A172 (cell line): Measurements from ENCODE around the gene RBP5. TPM values are rescaled to one million over a fixed set of nuclear protein-coding genes. Genes with fewer than 3 reads are reported as not detected.

Experiments
- DNase-seq: peaks from one replicate; pipeline ENCODE4 v3.0.0-alpha.2; 2015; ENCODE audit warnings: low spot score
- total RNA-seq: library from RNA; depleted of rRNA; stranded (reverse); fragments of >200 nt; shearing (Covaris generic); gene quantifications from 2 replicates; pipeline ENCODE4 v1.2.3, GENCODE V29; 2014

The RBP5 gene
- total RNA-seq, 1 experiment from 2014 or later: not detected

GRCh38 chr12:7146228-7146627 lies 17.5 kb upstream of the RBP5 start:
- DNase-seq: no peak

- DNase-seq: no peak
These were observed 17.0 kb upstream of the RBP5 start for GRCh38 chr12:7145671-7146070.

- no peak for DNase-seq
These were observed 15.9 kb upstream of the RBP5 start for GRCh38 chr12:7144414-7145120.

- no peak for DNase-seq
These were observed 14.9 kb upstream of the RBP5 start for GRCh38 chr12:7143564-7143963.

- no peak for DNase-seq
These were observed 14.2 kb upstream of the RBP5 start for GRCh38 chr12:7142809-7143465.

- no peak for DNase-seq
These were observed 13.5 kb upstream of the RBP5 start for GRCh38 chr12:7142056-7142644.

- DNase-seq: no peak
These were observed 12.8 kb upstream of the RBP5 start for GRCh38 chr12:7141351-7142005.

GRCh38 chr12:7139200-7139599 lies 10.5 kb upstream of the RBP5 start:
- no peak for DNase-seq

- DNase-seq: no peak
These were observed 9.2 kb upstream of the RBP5 start for GRCh38 chr12:7137908-7138307.

- DNase-seq: no peak
These were observed 8.0 kb upstream of the RBP5 start for GRCh38 chr12:7136676-7137075.

- no peak for DNase-seq
These were observed 7.4 kb upstream of the RBP5 start for GRCh38 chr12:7136071-7136470.

GRCh38 chr12:7134396-7135166 lies 5.9 kb upstream of the RBP5 start:
- DNase-seq: no peak

- no peak for DNase-seq
These were observed 2.8 kb upstream of the RBP5 start for GRCh38 chr12:7131502-7131866.

- DNase-seq: no peak
These were observed 2.2 kb upstream of the RBP5 start for GRCh38 chr12:7130701-7131501.

- DNase-seq: peak; percentile 33
These were observed 1.4 kb upstream of the RBP5 start, which contains the start of gene CLSTN3 for GRCh38 chr12:7129872-7130691. CLSTN3 (plus strand) TSS chr12:7130371; CDS start chr12:7130649, 278 bp downstream.

- no peak for DNase-seq
These were observed 690 bp upstream of the RBP5 start for GRCh38 chr12:7129287-7129871.

- DNase-seq: no peak
These were observed 618 bp downstream of the RBP5 start for GRCh38 chr12:7127916-7128626.

GRCh38 chr12:7125632-7126227 lies 3.0 kb downstream of the RBP5 start:
- DNase-seq: no peak
